Neuronal stem cell (in vitro differentiated cells): ENCODE measurements around the gene LIMA1.

Experiments
- DNase-seq: peaks from one replicate; pipeline ENCODE4 v3.0.0-alpha.2; 2013; ENCODE audit warnings: low spot score
- H2AFZ ChIP-seq: one replicate; pipeline ENCODE4 v1.6.1; 2013; ENCODE audit warnings: mild to moderate bottlenecking, low read length, inconsistent platforms
- H2AK5ac ChIP-seq: 2 replicates; pipeline ENCODE4 v1.6.1; 2013; ENCODE audit warnings: low read depth, mild to moderate bottlenecking, inconsistent platforms, low read length, moderate library complexity, mixed read lengths
- H2BK120ac ChIP-seq: 2 replicates; pipeline ENCODE4 v1.6.1; 2013; ENCODE audit warnings: low read depth, mild to moderate bottlenecking, inconsistent platforms, low read length, moderate library complexity, mixed read lengths
- H2BK12ac ChIP-seq: one replicate; pipeline ENCODE4 v1.6.1; 2013; ENCODE audit warnings: low read length, inconsistent platforms
- H2BK15ac ChIP-seq: 2 replicates; pipeline ENCODE4 v1.6.1; 2013; ENCODE audit warnings: mild to moderate bottlenecking, low read length, inconsistent platforms, mixed read lengths
- H2BK5ac ChIP-seq: one replicate; pipeline ENCODE4 v1.6.1; 2013; ENCODE audit warnings: inconsistent platforms, mild to moderate bottlenecking, low read length, moderate library complexity
- H3K14ac ChIP-seq: one replicate; pipeline ENCODE4 v1.6.1; 2013; ENCODE audit warnings: low read length, inconsistent platforms
- H3K18ac ChIP-seq: 2 replicates; pipeline ENCODE4 v1.6.1; 2013; ENCODE audit warnings: low read length, inconsistent platforms
- H3K23ac ChIP-seq: 2 replicates; pipeline ENCODE4 v1.6.1; 2013; ENCODE audit warnings: low read depth, mild to moderate bottlenecking, mixed read lengths, low read length, inconsistent platforms; ENCODE audit not compliant: poor library complexity
- H3K27ac ChIP-seq: replicated peaks from 3 replicates; pipeline ENCODE4 v1.5.1; 2013; ENCODE audit warnings: low read length, inconsistent platforms
- H3K27me3 ChIP-seq, 3 experiments: 2 replicates each; pipeline ENCODE4 v1.6.1; 2013; ENCODE audit warnings: low read length in 3 of 3, mild to moderate bottlenecking in 2 of 3, inconsistent platforms in 1 of 3, low read depth in 1 of 3, mixed read lengths in 1 of 3, moderate library complexity in 1 of 3; ENCODE audit not compliant: control insufficient read depth in 3 of 3, insufficient read depth in 3 of 3
- H3K36me3 ChIP-seq, 2 donors: replicated peaks in 1 of 2; 2 replicates each; pipeline ENCODE4 v1.6.1; 2013; ENCODE audit warnings: low read length in 2 of 2; ENCODE audit not compliant: control insufficient read depth in 2 of 2, insufficient read depth in 2 of 2
- H3K4ac ChIP-seq: 2 replicates; pipeline ENCODE4 v1.6.1; 2013; ENCODE audit warnings: inconsistent platforms, mild to moderate bottlenecking, low read length, moderate library complexity
- H3K4me1 ChIP-seq, 2 donors: 1 replicate in 1 of 2; 2 replicates in 1 of 2; pipeline ENCODE4 v1.6.1; 2013; ENCODE audit warnings: low read length in 2 of 2, low read depth in 1 of 2; ENCODE audit not compliant: control insufficient read depth in 2 of 2, insufficient read depth in 1 of 2
- H3K4me2 ChIP-seq: one replicate; pipeline ENCODE4 v1.6.1; 2013; ENCODE audit warnings: mild to moderate bottlenecking, low read length, inconsistent platforms; ENCODE audit not compliant: insufficient read depth, poor library complexity, severe bottlenecking
- H3K4me3 ChIP-seq, 2 donors: 2 replicates each; pipeline ENCODE4 v1.5.1; 2013; ENCODE audit warnings: low read length in 2 of 2, mild to moderate bottlenecking in 2 of 2, inconsistent platforms in 1 of 2, moderate library complexity in 1 of 2
- H3K79me1 ChIP-seq: one replicate; pipeline ENCODE4 v1.6.1; 2013; ENCODE audit warnings: low read depth, mild to moderate bottlenecking, inconsistent platforms, low read length, moderate library complexity
- H3K9ac ChIP-seq: one replicate; pipeline ENCODE4 v1.6.1; 2013; ENCODE audit warnings: mild to moderate bottlenecking, low read depth, low read length, inconsistent platforms; ENCODE audit not compliant: poor library complexity
- H3K9me3 ChIP-seq, 2 donors: replicated peaks in 1 of 2; 2 replicates each; pipeline versions ENCODE3 to v1.6.1; 2013; ENCODE audit warnings: low read length in 2 of 2, mild to moderate bottlenecking in 2 of 2, inconsistent platforms in 1 of 2, low read depth in 1 of 2, mixed read lengths in 1 of 2, moderate library complexity in 1 of 2; ENCODE audit not compliant: control insufficient read depth in 2 of 2, insufficient read depth in 1 of 2
- H4K8ac ChIP-seq: one replicate; pipeline ENCODE4 v1.6.1; 2013; ENCODE audit warnings: low read depth, mild to moderate bottlenecking, inconsistent platforms, low read length, moderate library complexity
- H4K91ac ChIP-seq: one replicate; pipeline ENCODE4 v1.6.1; 2013; ENCODE audit warnings: low read length, low read depth, mild to moderate bottlenecking, inconsistent platforms; ENCODE audit not compliant: poor library complexity
- WGBS, 2 donors: extraction: QIAGEN DNeasy Blood & Tissue Kit; methylation state at CpG; one replicate each; pipeline ENCODE4 v1.1.7; 2013; ENCODE audit warnings: missing lambda C conversion rate in 2 of 2, mixed read lengths in 1 of 2; ENCODE audit not compliant: insufficient read length in 2 of 2, insufficient replicate concordance in 1 of 2; ENCODE audit errors: extremely low coverage in 2 of 2; 5-methylcytosine and 5-hydroxymethylcytosine counted together

LIMA1 gene

GRCh38 chr12:50186681-50187080, 96.6 kb downstream of the LIMA1 start:
- DNase-seq = no peak
- Histone ChIP-seq H3K27ac (no peak overlapping the region), H3K4me3 (no peak overlapping the region)

GRCh38 chr12:50185970-50186663, 97.2 kb downstream of the LIMA1 start:
- Histone ChIP-seq H3K4me1 (no peaks in the 10 kb centered on the region), H3K4me3 (no peak overlapping the region), H3K4ac (no peak overlapping the region), H3K27me3 (no peaks in the 10 kb centered on the region), H3K18ac (no peak overlapping the region), H4K91ac (no peak overlapping the region), H3K27ac (no peak overlapping the region), H3K36me3 (peaks cover 2 to 38% of the 10 kb centered on the region in 2 donors), H3K4me2 (no peak overlapping the region), H3K23ac (no peak overlapping the region), H2BK12ac (no peak overlapping the region), H2AFZ (no peak overlapping the region), H2AK5ac (no peak overlapping the region), H4K8ac (no peak overlapping the region), H2BK5ac (no peak overlapping the region), H3K9me3 (no peaks in the 10 kb centered on the region), H3K14ac (no peak overlapping the region), H2BK15ac (no peak overlapping the region), H3K9ac (no peak overlapping the region), H3K79me1 (no peaks in the 10 kb centered on the region), H2BK120ac (no peak overlapping the region)
- no peak for DNase-seq
- no CpG with 5 or more reads among the region's 6 CpGs for WGBS, 2 donors

More at GRCh38 chr12:50186681-50187080, 96.6 kb downstream of the LIMA1 start:
- Histone ChIP-seq H4K8ac (no peak overlapping the region), H2BK15ac (no peak overlapping the region), H2AFZ (no peak overlapping the region), H3K79me1 (no peaks in the 10 kb centered on the region), H4K91ac (no peak overlapping the region), H3K36me3 (peaks cover 1 to 35% of the 10 kb centered on the region in 2 donors), H3K4ac (no peak overlapping the region), H3K4me2 (no peak overlapping the region), H2BK120ac (no peak overlapping the region), H2AK5ac (no peak overlapping the region), H3K27me3 (no peaks in the 10 kb centered on the region), H3K4me1 (no peaks in the 10 kb centered on the region), H2BK12ac (no peak overlapping the region), H3K18ac (no peak overlapping the region), H3K9ac (no peak overlapping the region), H2BK5ac (no peak overlapping the region), H3K9me3 (no peaks in the 10 kb centered on the region), H3K23ac (no peak overlapping the region), H3K14ac (no peak overlapping the region)
- no CpG with 5 or more reads among the region's 1 CpG for WGBS, 2 donors

- Histone ChIP-seq H2AFZ (no peak overlapping the region), H2AK5ac (no peak overlapping the region), H4K8ac (no peak overlapping the region), H3K79me1 (no peaks in the 10 kb centered on the region), H2BK12ac (no peak overlapping the region), H3K18ac (no peak overlapping the region), H3K27me3 (no peaks in the 10 kb centered on the region), H3K4ac (no peak overlapping the region), H2BK15ac (no peak overlapping the region), H3K36me3 (peaks cover 2 to 36% of the 10 kb centered on the region in 2 donors), H3K9ac (no peak overlapping the region), H2BK5ac (no peak overlapping the region), H3K27ac (no peak overlapping the region), H3K14ac (no peak overlapping the region), H4K91ac (no peak overlapping the region), H3K23ac (no peak overlapping the region), H2BK120ac (no peak overlapping the region), H3K9me3 (no peaks in the 10 kb centered on the region), H3K4me2 (no peak overlapping the region), H3K4me3 (no peak overlapping the region), H3K4me1 (no peaks in the 10 kb centered on the region)
- DNase-seq = no peak
- no CpG with 5 or more reads among the region's 4 CpGs for WGBS, 2 donors
Measured at GRCh38 chr12:50185301-50185895, 97.9 kb downstream of the LIMA1 start.

- Histone ChIP-seq H3K9ac (no peak overlapping the region), H2BK12ac (no peak overlapping the region)
- WGBS, 2 donors = no CpG with 5 or more reads among the region's 5 CpGs
Measured at GRCh38 chr12:50184261-50184660, 99.1 kb downstream of the LIMA1 start.

More at GRCh38 chr12:50184261-50184660, 99.1 kb downstream of the LIMA1 start:
- no peak overlapping the region for H3K14ac ChIP-seq
- H3K4me2 ChIP-seq = no peak overlapping the region
- H4K8ac ChIP-seq = no peak overlapping the region
- no peak overlapping the region for H2BK15ac ChIP-seq
- H3K79me1 ChIP-seq = no peaks in the 10 kb centered on the region
- no peak overlapping the region for H3K23ac ChIP-seq
- peaks cover 2 to 43% of the 10 kb centered on the region in 2 donors for H3K36me3 ChIP-seq
- H2BK120ac ChIP-seq = no peak overlapping the region
- H3K4me1 ChIP-seq = no peaks in the 10 kb centered on the region
- DNase-seq = no peak
- no peak overlapping the region for H4K91ac ChIP-seq
- H3K18ac ChIP-seq = no peak overlapping the region
- no peaks in the 10 kb centered on the region for H3K9me3 ChIP-seq
- H3K4me3 ChIP-seq = no peak overlapping the region
- H3K27ac ChIP-seq = no peak overlapping the region
- no peak overlapping the region for H2AK5ac ChIP-seq
- H2AFZ ChIP-seq = no peak overlapping the region
- no peak overlapping the region for H2BK5ac ChIP-seq
- no peaks in the 10 kb centered on the region for H3K27me3 ChIP-seq
- H3K4ac ChIP-seq = no peak overlapping the region
